GM18499 (cell line): Measurements from ENCODE around the gene MCEMP1.

Experiments used
- ATAC-seq: cut with Tn5 transposase; IDR thresholded peaks from one replicate; pipeline ENCODE4 v1.9.1; 2021; ENCODE audit warnings: moderate number of reproducible peaks; ENCODE audit not compliant: insufficient read depth, unreplicated experiment

The MCEMP1 gene

DNA sequence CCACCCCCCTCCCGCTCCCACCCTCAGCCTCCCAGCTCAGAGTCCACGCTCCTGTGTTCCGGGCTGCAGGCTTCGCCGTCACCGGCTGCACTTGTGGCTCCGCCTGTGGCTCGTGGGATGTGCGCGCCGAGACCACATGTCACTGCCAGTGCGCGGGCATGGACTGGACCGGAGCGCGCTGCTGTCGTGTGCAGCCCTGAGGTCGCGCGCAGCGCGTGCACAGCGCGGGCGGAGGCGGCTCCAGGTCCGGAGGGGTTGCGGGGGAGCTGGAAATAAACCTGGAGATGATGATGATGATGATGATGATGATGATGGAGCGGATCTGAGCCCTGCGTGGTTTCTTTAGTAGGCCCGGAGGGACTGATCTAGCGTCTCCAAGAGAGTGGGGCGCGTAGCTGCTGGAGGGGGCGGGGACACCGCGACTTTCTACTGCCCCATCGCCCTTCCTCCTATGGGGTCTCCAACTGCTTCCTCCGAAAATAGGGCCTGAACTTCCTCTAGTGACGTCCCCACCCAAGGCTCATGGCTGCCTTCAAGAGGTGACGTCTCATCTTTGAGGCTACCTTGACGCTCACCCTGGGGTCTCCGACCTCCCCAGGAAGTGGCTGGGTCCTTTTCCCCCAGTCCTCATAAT, 6.6 kb upstream of the MCEMP1 start:
- ATAC-seq: no peak

DNA sequence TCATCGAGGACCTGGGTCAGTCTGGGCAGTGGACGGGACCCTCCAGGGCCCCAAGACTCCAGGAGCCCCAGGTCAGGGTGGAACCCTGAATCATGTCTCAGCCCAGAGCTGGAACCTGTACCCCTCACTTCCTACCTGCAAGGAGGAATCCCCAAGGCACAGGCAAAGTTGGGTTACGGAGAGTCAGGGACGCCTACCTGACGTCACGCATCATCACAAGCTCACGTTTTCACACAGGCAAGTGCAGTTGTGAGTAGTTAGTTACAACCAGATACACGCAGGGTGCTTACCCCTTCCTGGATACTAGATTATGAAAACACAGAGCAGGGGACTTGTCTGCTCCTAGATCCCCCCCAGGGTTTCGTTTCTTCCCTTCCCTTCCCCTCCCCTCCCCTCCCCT, 6.1 kb upstream of the MCEMP1 start:
- no peak for ATAC-seq

DNA sequence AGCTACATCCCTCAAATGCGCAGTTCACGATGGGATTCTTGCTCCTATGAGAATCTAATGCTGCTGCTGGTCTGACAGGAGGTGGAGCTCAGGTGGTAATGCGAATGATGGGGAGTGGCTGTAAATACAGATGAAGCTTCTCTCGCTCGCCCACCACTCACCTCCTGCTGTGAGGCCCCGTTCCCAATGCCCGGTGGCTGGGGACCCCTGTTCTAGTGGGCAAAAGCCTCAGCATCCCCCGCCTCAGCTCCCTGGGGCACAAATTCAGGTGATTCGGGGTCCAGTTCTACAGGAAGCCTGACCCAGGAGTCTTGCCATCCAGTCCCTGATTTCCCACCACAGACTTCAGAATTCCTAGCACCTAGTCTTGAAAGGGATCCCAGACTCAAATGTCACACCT, 4.4 kb upstream of the MCEMP1 start:
- ATAC-seq: no peak

DNA sequence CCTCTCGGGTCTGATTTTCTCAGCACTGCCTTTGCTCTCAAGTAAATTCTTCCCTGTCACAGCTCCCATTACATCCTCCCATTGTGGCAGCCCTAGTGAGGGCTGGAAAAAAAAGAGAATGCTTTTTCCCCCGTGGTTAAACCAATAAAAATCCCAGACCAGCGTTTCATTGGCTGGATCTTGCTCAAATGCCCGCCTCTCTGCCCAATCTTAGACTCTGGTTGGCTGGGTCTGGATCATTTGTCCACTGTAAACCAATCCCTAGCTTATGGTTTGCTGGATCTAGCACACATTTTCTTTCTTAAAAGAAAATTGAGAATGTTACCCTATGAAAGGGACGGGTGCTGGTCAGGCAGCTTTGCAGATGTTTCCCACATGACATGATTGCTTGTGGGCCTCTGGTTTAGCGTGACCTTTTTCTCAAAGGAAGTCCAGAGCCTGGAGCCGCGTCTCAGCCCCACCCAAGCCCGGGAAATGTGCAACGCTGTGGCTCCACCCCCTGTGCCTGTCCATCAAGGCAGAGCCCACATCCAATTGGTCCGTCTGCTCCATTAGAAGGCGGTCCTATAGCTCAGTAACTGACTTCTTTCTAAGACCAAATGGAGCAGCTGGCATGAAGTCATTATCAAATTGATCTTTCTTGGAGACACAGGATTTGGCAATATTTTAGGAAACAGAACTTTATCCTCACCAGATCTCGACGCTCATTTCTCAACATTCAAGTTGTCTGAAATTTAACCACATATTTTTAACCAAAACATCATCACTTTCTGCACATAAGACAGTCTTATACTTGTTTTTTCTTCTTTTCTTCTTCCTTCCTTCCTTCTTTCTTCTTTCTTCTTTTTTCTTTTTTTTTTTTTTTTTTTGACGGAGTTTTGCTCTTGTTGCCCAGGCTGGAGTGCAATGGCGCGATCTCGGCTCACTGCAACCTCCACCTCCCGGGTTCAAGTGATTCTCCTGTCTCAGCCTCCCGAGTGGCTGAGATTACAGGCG, 2.6 kb upstream of the MCEMP1 start:
- no peak for ATAC-seq

DNA sequence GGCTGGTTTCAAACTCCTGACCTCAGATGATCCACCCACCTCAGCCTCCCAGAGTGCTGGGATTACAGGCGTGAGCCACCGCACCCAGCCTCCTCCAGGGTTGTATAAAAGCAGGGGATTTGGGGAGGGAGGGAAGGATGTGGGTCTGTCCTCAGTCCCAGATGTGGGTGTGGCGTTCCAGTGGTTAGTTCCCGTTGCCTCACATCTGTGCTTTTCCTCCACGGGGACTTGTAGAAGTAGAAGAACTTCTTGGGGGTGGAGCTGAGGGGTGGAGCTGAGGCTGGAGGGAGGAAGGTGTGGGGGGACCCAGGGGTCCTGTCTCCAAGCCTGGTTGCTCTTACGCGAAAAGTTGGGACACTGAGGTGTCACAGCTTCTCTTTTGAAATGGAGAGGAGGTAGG, 514 bp upstream of the MCEMP1 start:
- no peak for ATAC-seq

DNA sequence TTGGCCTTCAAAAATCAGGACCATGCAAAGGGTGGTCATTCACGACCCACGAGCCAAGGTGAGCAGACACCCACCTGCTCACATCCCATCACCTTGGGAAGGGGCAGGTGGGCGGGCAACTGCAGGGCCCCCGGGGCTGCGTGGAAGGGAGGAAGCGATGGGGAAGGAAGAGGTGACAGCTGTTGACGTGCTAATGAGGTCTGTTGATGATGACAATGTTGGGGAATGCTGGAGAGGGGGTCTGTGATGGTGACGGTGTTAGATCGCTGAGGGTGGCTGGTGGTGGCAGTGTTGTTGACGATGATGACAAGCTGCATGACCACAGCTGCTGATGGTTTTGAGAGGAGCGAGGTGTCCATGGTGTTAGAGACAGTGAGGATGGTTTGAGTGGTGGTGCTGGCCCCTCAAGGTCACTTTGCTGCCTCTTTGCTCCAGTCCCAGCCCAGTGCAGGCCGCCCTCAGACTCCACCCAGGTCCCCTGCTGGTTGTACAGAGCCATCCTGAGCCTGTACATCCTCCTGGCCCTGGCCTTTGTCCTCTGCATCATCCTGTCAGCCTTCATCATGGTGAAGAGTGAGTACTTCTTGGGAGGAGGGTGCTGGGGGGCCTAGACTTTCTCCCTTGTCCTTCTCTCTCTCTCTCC, 900 bp downstream of the MCEMP1 start:
- ATAC-seq: no peak

DNA sequence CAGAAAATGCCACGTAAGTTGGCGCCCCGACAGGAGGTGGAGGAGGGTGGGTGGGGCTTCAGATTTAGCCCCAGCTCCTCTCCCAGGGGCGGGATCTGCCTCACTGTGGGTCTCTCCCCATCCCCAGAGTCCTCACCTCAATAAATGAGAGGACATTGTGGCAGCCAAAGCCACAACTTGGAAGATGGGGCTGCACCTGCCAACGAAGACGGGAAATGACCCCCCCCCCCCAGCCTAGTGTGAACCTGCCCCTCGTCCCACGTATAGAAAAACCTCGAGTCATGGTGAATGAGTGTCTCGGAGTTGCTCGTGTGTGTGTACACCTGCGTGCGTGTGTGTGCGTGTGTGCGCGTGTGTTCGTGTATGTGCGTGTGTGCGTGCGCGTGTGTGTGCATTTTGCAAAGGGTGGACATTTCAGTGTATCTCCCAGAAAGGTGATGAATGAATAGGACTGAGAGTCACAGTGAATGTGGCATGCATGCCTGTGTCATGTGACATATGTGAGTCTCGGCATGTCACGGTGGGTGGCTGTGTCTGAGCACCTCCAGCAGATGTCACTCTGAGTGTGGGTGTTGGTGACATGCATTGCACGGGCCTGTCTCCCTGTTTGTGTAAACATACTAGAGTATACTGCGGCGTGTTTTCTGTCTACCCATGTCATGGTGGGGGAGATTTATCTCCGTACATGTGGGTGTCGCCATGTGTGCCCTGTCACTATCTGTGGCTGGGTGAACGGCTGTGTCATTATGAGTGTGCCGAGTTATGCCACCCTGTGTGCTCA, 2.3 kb downstream of the MCEMP1 start:
- ATAC-seq: peak; percentile 49

DNA sequence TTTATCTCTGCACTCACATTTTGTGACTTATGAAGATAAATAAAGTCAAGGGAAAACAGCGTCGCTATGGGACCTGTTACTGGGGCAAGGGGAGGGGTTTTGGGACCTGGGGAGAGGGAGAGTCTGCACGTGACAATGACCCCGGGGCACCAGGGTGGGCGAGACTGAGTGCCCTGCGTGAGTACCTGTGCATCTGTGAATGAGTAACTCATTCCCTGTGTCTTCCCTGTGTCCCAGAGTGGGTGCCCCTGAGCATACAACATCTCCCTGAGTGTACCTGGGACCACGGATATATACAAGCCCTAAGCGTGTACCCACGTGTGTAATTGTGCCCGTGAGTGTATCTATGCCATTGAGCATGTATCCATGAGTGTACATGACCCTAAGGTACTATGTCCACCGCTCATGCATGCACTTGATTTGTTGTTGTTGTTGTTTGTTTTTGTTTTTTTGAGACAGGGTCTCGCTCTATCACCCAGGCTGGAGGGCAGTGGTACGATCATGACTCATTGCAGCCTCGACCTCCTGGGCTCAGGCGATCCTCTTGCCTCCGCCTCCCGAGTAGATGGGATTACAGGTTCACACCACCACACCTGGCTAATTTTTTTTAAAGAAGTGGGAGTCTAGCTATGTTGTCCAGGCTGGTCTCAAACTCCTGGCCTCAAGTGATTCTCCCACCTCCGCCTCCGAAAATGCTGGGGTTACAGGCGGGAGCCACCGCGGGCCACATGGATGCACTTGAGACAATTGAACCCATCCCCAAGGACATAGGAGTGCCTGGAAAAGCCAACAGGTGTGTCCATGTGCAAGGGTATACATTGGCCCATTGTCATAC, 3.1 kb downstream of the MCEMP1 start:
- no peak for ATAC-seq

DNA sequence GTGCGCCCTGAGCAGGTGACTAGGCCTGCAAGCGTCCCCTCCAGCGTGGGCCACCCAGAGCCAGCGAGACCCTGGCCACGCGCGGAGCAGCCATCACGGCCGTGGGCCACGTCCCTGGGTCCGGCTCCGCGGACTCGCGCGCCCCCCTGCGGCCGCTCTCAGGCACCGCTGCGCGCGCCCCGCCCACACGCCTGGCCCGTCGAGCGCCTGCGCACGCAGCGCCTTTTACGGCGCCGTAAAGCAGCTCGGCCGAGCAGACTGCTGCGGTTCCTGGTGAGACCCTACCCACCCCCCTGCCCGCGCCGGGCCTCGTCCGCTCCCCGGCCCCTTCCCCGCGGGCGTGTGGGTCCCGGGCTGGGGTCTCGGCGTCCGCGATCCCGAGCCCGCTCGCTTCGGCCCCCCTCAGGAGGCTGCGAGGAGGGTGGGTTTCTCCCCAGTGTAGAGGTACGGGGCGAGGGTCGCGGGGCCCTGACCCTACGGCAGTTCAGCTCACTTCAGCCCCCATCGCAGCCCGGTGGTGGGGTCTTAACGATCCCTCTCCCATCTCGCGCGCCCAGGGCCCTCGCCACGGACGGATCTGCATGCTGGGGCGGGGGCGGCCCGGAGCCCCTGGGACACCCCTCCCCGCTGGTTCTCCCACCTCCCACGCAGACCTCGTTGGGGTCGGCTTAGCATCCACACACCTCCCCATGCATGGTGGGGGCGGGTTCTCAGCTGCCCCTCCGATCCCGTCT, 3.9 kb downstream of the MCEMP1 start, which contains the start of gene TRAPPC5:
TSS of gene TRAPPC5 (plus strand) at position 228 of the 734 bp plus-strand sequence. CDS start 1,421 bp downstream, outside the sequence.
- no peak for ATAC-seq

DNA sequence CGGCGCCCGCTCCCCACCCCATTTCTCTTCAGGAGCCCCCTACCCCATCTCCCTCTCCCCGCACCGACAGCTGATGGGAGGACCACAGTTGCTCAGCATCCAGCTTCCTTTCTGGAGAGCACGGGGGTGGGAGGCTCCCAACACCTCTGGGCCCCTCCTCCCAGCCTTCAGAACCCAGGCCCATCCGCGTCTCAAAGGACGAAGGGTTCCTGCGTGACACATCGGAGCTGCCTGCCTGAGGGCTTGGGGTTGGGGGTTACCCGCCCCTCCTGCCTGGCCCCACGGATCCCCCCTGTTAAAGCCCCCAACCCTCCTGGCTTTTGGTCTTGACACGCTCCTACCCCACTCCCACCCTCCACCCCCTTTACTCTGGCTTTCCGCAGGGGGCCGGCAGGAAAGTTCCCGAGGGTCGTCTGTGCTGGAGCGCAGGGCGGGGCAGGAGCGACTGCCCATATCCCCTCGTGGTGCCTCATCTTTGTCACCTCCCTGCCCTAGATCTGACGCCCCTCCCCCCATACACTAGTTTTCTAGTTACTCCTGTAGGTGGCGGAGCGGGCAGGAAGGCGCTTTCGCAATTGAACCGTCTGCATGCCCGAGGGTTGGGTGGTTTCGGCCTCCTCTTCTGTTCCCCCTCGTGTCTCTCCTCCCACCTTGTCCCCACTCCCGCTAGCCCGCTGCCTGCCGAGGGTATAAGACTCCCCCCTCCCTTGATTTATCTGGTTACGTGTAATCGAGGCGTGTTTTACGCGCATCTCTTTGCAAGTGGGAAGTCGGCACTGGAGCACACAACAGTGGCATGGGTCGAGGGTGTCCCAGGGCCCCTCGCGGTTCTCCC, 4.7 kb downstream of the MCEMP1 start:
- ATAC-seq: no peak

DNA sequence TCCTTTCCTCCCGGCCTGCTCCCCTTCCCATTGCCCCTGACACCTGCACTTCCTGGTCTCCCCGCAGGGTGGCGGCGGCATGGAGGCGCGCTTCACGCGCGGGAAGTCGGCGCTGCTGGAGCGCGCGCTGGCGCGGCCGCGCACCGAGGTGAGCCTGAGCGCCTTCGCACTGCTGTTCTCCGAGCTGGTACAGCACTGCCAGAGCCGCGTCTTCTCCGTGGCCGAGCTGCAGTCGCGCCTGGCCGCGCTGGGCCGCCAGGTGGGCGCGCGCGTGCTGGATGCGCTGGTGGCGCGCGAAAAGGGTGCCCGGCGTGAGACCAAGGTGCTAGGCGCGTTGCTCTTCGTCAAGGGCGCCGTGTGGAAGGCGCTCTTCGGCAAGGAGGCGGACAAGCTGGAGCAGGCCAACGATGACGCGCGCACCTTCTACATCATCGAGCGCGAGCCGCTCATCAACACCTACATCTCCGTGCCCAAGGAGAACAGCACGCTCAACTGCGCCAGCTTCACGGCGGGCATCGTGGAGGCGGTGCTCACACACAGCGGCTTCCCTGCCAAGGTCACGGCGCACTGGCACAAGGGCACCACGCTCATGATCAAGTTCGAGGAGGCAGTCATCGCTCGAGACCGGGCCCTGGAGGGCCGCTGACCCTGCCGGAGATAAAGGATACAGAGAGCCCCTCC, 5.4 kb downstream of the MCEMP1 start:
- ATAC-seq: no peak

DNA sequence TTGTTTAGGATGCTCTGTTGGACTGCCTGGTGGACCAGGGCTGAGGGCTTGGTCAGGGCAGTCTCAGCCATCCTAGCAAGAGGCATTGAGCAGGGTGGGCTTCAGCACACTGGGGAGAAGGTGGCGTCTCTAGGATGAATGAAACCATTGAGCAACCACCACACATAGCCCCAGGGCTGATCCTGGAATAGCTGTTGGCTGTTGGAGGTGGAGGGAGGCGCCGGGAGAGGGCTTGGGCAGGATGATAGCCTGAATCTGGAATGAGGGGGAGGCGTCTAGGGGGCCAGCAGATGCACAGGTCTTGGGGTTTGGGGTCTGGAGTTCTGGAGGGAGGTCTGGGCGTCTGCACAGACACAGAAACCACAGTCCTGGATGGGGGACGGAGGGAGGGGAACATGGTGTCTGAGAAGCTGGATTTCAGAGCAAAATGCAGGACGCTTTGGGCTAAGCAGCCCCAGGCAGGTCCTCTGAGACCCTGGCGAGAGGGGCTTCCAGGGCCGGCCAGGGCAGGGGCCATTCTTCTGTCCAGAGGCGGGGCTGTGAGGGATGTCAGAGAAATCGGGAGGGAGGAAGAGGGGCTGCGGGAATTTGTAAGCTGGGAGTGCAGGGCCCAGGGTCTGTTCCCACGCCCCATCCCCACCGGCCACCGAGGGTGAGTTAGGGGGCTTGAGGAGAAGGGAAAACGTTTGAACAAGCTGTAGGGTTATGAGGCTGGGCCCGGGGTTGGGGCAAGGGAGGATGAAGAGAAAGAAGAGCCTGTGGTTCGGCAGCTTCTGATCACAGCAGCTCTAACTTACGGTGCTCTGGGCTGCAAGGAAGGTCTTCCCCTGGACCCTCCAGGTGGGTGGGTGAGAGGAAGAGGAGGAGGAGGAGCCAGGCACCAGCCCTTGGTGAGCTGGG, 8.9 kb downstream of the MCEMP1 start:
- no peak for ATAC-seq

DNA sequence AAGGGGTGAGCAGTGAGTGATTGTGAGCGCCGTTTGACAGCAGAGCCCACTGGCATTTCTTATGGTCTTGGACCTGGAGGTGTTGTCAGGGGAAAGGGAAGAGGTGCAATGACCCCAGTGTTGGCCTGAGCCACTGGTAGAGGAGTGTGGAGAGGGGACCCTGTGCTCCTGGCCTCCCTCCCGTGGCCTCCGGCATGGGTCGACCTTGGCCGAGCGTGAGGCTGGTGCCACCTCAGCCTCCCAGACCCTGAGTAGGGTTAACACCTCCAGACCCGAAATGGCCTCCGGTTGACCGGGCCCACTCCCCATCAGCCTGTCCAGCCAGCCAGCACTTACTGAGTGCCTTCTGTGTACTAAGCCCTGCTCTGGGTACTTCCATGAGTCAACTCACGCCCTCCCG, 10.3 kb downstream of the MCEMP1 start:
- no peak for ATAC-seq

DNA sequence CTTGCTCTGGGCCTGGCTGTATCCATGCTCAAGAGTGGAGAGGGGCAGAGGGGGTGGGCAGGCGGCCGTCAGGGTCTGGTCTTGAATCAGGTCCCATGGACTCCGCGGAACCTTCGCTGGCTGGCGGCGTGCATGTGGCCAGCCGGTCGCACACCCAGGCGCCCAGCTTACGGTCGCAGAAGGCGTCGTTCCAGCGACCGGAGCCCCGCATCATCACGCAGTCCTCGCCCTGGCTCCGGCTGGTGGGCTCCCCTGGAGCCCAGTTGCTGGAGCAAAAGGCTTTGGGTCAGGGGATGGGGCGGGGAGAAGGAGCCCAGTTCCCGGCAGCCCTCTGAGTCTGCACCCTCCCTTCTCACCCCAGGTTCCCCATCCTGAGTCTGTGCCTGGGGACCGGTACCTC, 12.3 kb downstream of the MCEMP1 start:
- no peak for ATAC-seq

DNA sequence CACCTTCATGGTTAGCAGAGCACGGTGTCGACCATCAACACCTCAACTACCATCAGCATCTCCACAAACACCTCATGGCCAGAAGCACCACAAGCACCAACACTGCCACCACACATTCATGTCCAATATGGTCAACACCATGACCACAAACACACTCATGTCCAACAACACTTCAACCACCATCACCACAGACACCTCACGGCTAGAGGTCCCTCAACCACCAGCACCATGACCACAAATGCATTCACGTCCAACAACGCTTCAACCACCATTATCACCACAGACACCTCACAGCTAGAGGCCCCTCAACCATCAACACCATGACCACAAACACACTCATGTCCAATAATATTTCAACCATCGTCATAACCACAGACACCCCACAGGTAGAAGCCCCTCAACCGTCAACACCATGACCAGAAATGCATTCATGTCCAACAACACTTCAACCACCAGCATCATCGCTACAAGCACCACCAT, 13.9 kb downstream of the MCEMP1 start:
- no peak for ATAC-seq

DNA sequence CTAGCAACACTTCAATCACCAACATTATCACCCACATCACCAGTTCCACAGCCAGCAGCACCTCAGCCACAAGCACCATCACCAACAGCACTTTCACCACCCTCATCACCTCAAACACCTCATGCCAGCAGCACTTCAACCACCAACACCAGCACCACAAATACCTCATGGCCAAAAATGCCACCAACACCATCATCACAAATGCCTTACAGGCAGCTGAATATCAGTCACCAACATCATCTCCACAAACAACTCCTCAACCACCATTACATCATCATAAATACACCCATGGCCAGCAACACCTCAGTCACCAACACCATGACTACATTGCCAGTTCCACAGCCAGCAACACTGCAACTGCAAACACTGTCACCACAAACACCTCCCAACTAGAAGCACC, 14.6 kb downstream of the MCEMP1 start:
- ATAC-seq: no peak
